Measurements from ENCODE around the gene ZDHHC18.

GRCh38 chr1:26839339-26839722, 12.8 kb downstream of the ZDHHC18 start:
- TF ChIP-seq POLR2A (IDR thresholded peaks at IDR 0.05): no peak
- TF ChIP-seq, protein P1, sequence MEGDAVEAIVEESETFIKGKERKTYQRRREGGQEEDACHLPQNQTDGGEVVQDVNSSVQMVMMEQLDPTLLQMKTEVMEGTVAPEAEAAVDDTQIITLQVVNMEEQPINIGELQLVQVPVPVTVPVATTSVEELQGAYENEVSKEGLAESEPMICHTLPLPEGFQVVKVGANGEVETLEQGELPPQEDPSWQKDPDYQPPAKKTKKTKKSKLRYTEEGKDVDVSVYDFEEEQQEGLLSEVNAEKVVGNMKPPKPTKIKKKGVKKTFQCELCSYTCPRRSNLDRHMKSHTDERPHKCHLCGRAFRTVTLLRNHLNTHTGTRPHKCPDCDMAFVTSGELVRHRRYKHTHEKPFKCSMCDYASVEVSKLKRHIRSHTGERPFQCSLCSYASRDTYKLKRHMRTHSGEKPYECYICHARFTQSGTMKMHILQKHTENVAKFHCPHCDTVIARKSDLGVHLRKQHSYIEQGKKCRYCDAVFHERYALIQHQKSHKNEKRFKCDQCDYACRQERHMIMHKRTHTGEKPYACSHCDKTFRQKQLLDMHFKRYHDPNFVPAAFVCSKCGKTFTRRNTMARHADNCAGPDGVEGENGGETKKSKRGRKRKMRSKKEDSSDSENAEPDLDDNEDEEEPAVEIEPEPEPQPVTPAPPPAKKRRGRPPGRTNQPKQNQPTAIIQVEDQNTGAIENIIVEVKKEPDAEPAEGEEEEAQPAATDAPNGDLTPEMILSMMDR (IDR thresholded peaks at IDR 0.05): no peak

Measured in lower leg skin (tissue), 3 donors.